H1 (cell line): Measurements from ENCODE around the gene LRRC72. TPM values are rescaled to one million over a fixed set of nuclear protein-coding genes. Genes with fewer than 3 reads are reported as not detected.

ENCODE experiments used
- ASH2L ChIP-seq: fragments of 200-600, 300-600 bp; sonication (generic); IDR thresholded peaks from one replicate; pipeline ENCODE4 v1.7.1; 2017; ENCODE audit warnings: low read length
- CHD7 ChIP-seq: fragments of 300-600 bp; sonication (generic); IDR thresholded peaks from 2 replicates; pipeline ENCODE4 v1.7.1; 2012; ENCODE audit warnings: low read length, moderate library complexity, mild to moderate bottlenecking, inconsistent platforms; ENCODE audit not compliant: insufficient replicate concordance
- JUND ChIP-seq: IDR thresholded peaks from 2 replicates; pipeline ENCODE4 v1.6.1; 2011; ENCODE audit warnings: mild to moderate bottlenecking, improper control_type of control experiment, low read length
- NRF1 ChIP-seq: IDR thresholded peaks from 2 replicates; pipeline ENCODE4 v1.6.1; 2011; ENCODE audit warnings: mild to moderate bottlenecking, low read depth, low read length, improper control_type of control experiment
- RFX5 ChIP-seq: IDR thresholded peaks from 2 replicates; pipeline ENCODE4 v1.6.1; 2011; ENCODE audit warnings: low read depth, low read length, improper control_type of control experiment, borderline replicate concordance
- RNF2 ChIP-seq: fragments of 200-900, 300-1000 bp; sonication (generic); IDR thresholded peaks from 2 replicates; pipeline ENCODE4 v1.7.1; 2016; ENCODE audit warnings: borderline replicate concordance, low read depth, mild to moderate bottlenecking, antibody characterized with exemption, low read length; ENCODE audit not compliant: poor library complexity, severe bottlenecking; ENCODE audit errors: missing control alignments
- SP1 ChIP-seq: IDR thresholded peaks from 2 replicates; pipeline ENCODE4 v1.6.1; 2011; ENCODE audit warnings: low read depth, low read length
- TBP ChIP-seq: IDR thresholded peaks from 2 replicates; pipeline ENCODE4 v1.6.1; 2011; ENCODE audit warnings: low read depth, low read length, improper control_type of control experiment
- polyA plus RNA-seq, 7 experiments: library from polyadenylated mRNA; depleted of rRNA in 3 of 7; stranded (reverse) in 5 of 7; unstranded in 2 of 7; fragments of >200 nt in 5 of 7; fragments of 200-250 nt in 2 of 7; gene quantifications; 1 replicate in 5 of 7; 2 replicates in 1 of 7; 4 replicates in 1 of 7; pipeline versions ENCODE4 v1.2.1 to v1.2.3, GENCODE V29; 2011 to 2013; ENCODE audit warnings: missing spikeins in 2 of 7, mixed read lengths in 2 of 7
- total RNA-seq: library from RNA; stranded (reverse); fragmentation: NEBNext Ultra II Directional; extraction: Animal tissue kit (Norgen Biotek cat#: 25700); gene quantifications from 2 replicates; pipeline ENCODE4 v1.2.1, GENCODE V29; 2021

The LRRC72 gene
- total and polyA plus RNA-seq, 2 of the 8 experiments (the other 6 are each of a cell fraction or from before 2014, with no cell fraction given), result not detected

- TF ChIP-seq CHD7 (no peak), TBP (no peak), RNF2 (no peak), JUND (no peak), NRF1 (no peak), ASH2L (no peak), RFX5 (no peak), SP1 (no peak)
- TF ChIP-seq, all 59 proteins: peak for 0
These were observed 15.8 kb downstream of the LRRC72 start (continued) for GRCh38 chr7:16542401-16542800.
